Neural progenitor cell (in vitro differentiated cells): ENCODE data around the gene OSTC. TPM values are rescaled to one million over a fixed set of nuclear protein-coding genes. Genes with fewer than 3 reads are reported as not detected.
A peak's percentile ranks its signal among the peaks of the same experiment; 100 is the strongest.

Experiments used
- DNase-seq: peaks from one replicate; pipeline ENCODE4 v3.0.0-alpha.2; 2016; ENCODE audit warnings: low spot score
- H2AFZ ChIP-seq: fragments of 200-600 bp; sonication (generic); replicated peaks from 2 replicates; pipeline ENCODE4 v1.6.1; 2016; ENCODE audit warnings: antibody characterized with exemption
- H3F3A ChIP-seq: fragments of 200-600 bp; sonication (generic); 2 replicates; pipeline ENCODE4 v1.6.1; 2016; ENCODE audit warnings: antibody characterized with exemption, low read depth
- H3K27ac ChIP-seq: fragments of 200-600 bp; sonication (generic); 2 replicates; pipeline ENCODE4 v1.5.1; 2016; ENCODE audit warnings: mild to moderate bottlenecking
- H3K27me3 ChIP-seq: fragments of 200-600 bp; sonication (generic); 2 replicates; pipeline ENCODE4 v1.6.1; 2016; ENCODE audit warnings: mild to moderate bottlenecking, moderate library complexity
- H3K36me3 ChIP-seq: fragments of 200-600 bp; sonication (generic); 2 replicates; pipeline ENCODE4 v1.5.1; 2016
- H3K4me1 ChIP-seq: fragments of 200-600 bp; sonication (generic); 2 replicates; pipeline ENCODE4 v1.6.1; 2016; ENCODE audit warnings: mixed run types
- H3K4me2 ChIP-seq: fragments of 200-600 bp; sonication (generic); 2 replicates; pipeline ENCODE4 v1.6.1; 2016
- H3K4me3 ChIP-seq: fragments of 200-600 bp; sonication (generic); 2 replicates; pipeline ENCODE4 v1.5.1; 2016
- H3K79me2 ChIP-seq: fragments of 200-600 bp; sonication (generic); 2 replicates; pipeline ENCODE4 v1.6.1; 2016; ENCODE audit warnings: low read depth
- H3K9ac ChIP-seq: fragments of 200-600 bp; sonication (generic); 2 replicates; pipeline ENCODE4 v1.6.1; 2016
- H3K9me3 ChIP-seq: fragments of 200-600 bp; sonication (generic); 2 replicates; pipeline ENCODE4 v1.5.1; 2016; ENCODE audit warnings: low read depth
- H4K20me1 ChIP-seq: fragments of 200-600 bp; sonication (generic); 2 replicates; pipeline ENCODE4 v1.6.1; 2016; ENCODE audit warnings: low read depth
- H3K27ac Mint-ChIP-seq: 3 replicates; pipeline ENCODE4 v1.8.0; 2021; ENCODE audit warnings: mixed read lengths
- H3K27me3 Mint-ChIP-seq: 2 replicates; pipeline ENCODE4 v1.8.0; 2022; ENCODE audit warnings: low read depth, mild to moderate bottlenecking, inconsistent platforms, moderate library complexity, mixed read lengths; ENCODE audit not compliant: insufficient read depth
- H3K36me3 Mint-ChIP-seq: 3 replicates; pipeline ENCODE4 v1.8.0; 2021; ENCODE audit warnings: mixed read lengths
- H3K4me1 Mint-ChIP-seq: 3 replicates; pipeline ENCODE4 v1.8.0; 2021; ENCODE audit warnings: mixed read lengths
- H3K4me3 Mint-ChIP-seq: 3 replicates; pipeline ENCODE4 v1.8.0; 2021; ENCODE audit warnings: mild to moderate bottlenecking, moderate library complexity, mixed read lengths
- H3K9me3 Mint-ChIP-seq: 3 replicates; pipeline ENCODE4 v1.8.0; 2020; ENCODE audit warnings: mixed read lengths
- EZH2 ChIP-seq: fragments of 200-600 bp; sonication (generic); IDR thresholded peaks from 2 replicates; pipeline ENCODE4 v1.6.1; 2017; ENCODE audit warnings: antibody characterized with exemption, mild to moderate bottlenecking, moderate library complexity
- EZH2phosphoT487 ChIP-seq: fragments of 200-600 bp; sonication (generic); IDR thresholded peaks from 2 replicates; pipeline ENCODE4 v1.6.1; 2017; ENCODE audit warnings: antibody characterized with exemption
- total RNA-seq: library from RNA; depleted of rRNA; stranded (reverse); fragments of >200 nt; gene quantifications from 2 replicates; pipeline ENCODE4 v1.2.3, GENCODE V29; 2015; ENCODE audit warnings: low replicate concordance
- TF ChIP-seq, protein P1 (sequence below): fragments of 200-600 bp; sonication (generic); IDR thresholded peaks from 2 replicates; pipeline ENCODE4 v1.5.1; 2017; ENCODE audit warnings: antibody characterized with exemption, mild to moderate bottlenecking

The OSTC gene
- total RNA-seq, 1 donor from 2014 or later = 290 TPM

DNA sequence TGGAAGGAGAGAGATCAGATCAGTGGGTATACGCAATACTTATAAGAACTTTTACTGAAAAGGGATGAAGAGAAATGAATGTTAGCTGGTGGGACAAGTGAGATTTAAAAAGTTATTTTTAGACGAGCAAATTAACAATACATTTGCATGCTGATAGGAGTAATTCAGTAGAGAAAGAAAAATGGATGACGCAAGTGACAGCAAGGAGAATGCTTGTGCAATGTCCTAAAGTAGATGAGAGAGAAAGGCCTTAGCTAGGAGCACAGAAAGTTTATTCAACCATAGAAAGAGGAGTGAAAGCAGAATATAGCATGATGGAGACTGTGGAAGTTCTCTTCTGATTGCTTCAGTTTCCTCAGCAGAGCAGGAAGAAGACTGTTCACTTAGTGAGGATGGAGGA, 45.8 kb downstream of the OSTC start:
- Mint-ChIP-seq H3K4me1 (no peaks in the 10 kb centered on the region), H3K4me3 (no peak overlapping the region), H3K36me3 (no peaks in the 10 kb centered on the region), H3K27me3 (no peaks in the 10 kb centered on the region), H3K9me3 (no peaks in the 10 kb centered on the region), H3K27ac (no peak overlapping the region)
- TF ChIP-seq EZH2phosphoT487 = no peak
- TF ChIP-seq, protein P1, sequence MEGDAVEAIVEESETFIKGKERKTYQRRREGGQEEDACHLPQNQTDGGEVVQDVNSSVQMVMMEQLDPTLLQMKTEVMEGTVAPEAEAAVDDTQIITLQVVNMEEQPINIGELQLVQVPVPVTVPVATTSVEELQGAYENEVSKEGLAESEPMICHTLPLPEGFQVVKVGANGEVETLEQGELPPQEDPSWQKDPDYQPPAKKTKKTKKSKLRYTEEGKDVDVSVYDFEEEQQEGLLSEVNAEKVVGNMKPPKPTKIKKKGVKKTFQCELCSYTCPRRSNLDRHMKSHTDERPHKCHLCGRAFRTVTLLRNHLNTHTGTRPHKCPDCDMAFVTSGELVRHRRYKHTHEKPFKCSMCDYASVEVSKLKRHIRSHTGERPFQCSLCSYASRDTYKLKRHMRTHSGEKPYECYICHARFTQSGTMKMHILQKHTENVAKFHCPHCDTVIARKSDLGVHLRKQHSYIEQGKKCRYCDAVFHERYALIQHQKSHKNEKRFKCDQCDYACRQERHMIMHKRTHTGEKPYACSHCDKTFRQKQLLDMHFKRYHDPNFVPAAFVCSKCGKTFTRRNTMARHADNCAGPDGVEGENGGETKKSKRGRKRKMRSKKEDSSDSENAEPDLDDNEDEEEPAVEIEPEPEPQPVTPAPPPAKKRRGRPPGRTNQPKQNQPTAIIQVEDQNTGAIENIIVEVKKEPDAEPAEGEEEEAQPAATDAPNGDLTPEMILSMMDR = no peak
- no peak for TF ChIP-seq EZH2
- no peak overlapping the region for H3K4me3 ChIP-seq
- no peaks in the 10 kb centered on the region for H3K36me3 ChIP-seq
- H3K9me3 ChIP-seq = no peaks in the 10 kb centered on the region
- no peak overlapping the region for H3K4me2 ChIP-seq
- H3F3A ChIP-seq = no peaks in the 10 kb centered on the region
- H3K9ac ChIP-seq = no peak overlapping the region
- no peak overlapping the region for H3K27ac ChIP-seq
- H3K27me3 ChIP-seq = no peaks in the 10 kb centered on the region
- no peaks in the 10 kb centered on the region for H3K4me1 ChIP-seq
- H2AFZ ChIP-seq = peak overlapping the region; percentile 3
- H3K79me2 ChIP-seq = no peaks in the 10 kb centered on the region
- H4K20me1 ChIP-seq = no peaks in the 10 kb centered on the region
- DNase-seq = no peak

DNA sequence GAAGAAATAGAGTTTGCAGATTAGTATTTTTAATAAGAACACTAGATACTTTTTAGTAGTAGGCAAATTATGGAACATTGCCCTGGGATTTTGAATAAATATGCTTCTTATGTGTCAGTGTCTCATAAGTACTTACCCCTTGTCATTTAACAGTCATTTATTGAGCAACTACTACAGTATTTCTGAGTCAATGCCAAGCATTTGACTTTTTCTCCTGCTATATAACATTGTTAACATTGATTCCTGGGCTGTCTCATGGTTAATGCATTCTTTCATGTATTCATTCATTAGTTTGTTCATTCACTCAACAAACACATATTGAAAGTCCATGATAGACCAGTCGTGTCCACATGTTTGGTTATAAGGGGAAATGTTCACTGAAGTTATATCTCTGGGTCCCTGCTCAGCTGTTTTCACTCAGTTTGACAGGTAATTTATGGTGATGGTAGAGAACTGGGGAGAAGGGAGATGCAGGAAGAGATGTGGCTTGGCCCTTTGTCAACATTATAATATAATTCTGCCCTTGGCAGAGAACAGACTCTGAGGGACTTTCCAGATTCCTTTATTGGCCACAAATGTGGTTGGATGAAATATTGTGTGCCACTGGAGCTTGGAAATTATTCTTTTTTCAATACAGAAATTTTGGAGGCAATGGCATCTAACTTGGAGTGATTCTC, 49.8 kb downstream of the OSTC start:
- no peaks in the 10 kb centered on the region for H3K79me2 ChIP-seq
- H3K4me2 ChIP-seq = no peak overlapping the region
- H4K20me1 ChIP-seq = no peaks in the 10 kb centered on the region
- Mint-ChIP-seq H3K27ac (no peak overlapping the region), H3K4me1 (no peaks in the 10 kb centered on the region), H3K27me3 (no peaks in the 10 kb centered on the region), H3K36me3 (no peaks in the 10 kb centered on the region), H3K4me3 (no peak overlapping the region), H3K9me3 (no peaks in the 10 kb centered on the region)
- no peak overlapping the region for H3K27ac ChIP-seq
- no peak for DNase-seq
- H3K9ac ChIP-seq = no peak overlapping the region
- H3K36me3 ChIP-seq = no peaks in the 10 kb centered on the region
- no peaks in the 10 kb centered on the region for H3K9me3 ChIP-seq
- H3K4me3 ChIP-seq = no peak overlapping the region
- no peak for TF ChIP-seq EZH2
- no peak for TF ChIP-seq EZH2phosphoT487
- TF ChIP-seq, protein P1 = no peak
- H3K27me3 ChIP-seq = no peaks in the 10 kb centered on the region
- H3F3A ChIP-seq = no peaks in the 10 kb centered on the region
- no peaks in the 10 kb centered on the region for H3K4me1 ChIP-seq
- no peak overlapping the region for H2AFZ ChIP-seq

DNA sequence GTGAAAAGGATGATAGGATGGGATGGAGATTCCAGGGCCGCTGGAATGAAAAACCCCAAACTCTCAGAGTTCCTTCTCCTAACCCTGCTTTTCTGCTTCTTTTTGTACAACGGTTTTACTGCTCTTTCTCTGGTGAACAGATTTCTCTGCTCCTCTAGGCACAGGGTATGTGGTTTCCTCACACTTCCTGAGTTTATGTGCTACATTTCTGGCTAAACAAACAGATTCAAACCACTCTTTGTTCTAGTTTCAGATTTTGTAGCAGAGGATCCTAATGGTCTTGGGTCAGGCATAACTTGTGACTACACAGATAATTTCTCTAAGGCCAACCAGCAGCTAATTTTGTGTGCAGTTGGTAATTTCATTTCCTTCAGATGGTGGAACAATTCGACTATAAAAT, 52.6 kb downstream of the OSTC start:
- TF ChIP-seq EZH2 = no peak
- no peak for TF ChIP-seq EZH2phosphoT487
- TF ChIP-seq, protein P1 = no peak
- Histone ChIP-seq H3K27me3 (no peaks in the 10 kb centered on the region), H3F3A (no peaks in the 10 kb centered on the region), H3K27ac (no peak overlapping the region), H4K20me1 (no peaks in the 10 kb centered on the region), H3K4me1 (no peaks in the 10 kb centered on the region), H2AFZ (no peak overlapping the region), H3K79me2 (no peaks in the 10 kb centered on the region), H3K9me3 (no peaks in the 10 kb centered on the region), H3K4me3 (no peak overlapping the region), H3K9ac (no peak overlapping the region), H3K36me3 (no peaks in the 10 kb centered on the region), H3K4me2 (no peak overlapping the region)
- no peak for DNase-seq
- H3K36me3 Mint-ChIP-seq = no peaks in the 10 kb centered on the region
- no peak overlapping the region for H3K4me3 Mint-ChIP-seq
- no peaks in the 10 kb centered on the region for H3K4me1 Mint-ChIP-seq
- H3K27ac Mint-ChIP-seq = no peak overlapping the region
- no peaks in the 10 kb centered on the region for H3K9me3 Mint-ChIP-seq
- H3K27me3 Mint-ChIP-seq = no peaks in the 10 kb centered on the region
